T-helper 1 cell treated with Interleukin-12 subunit alpha and Interleukin-12 subunit beta and Interleukin-4 antibody, amounts not matched to agents 30 ng/mL and 1 ng/mL, for 36 hours (primary cell): ENCODE measurements around the gene ZRANB1. TPM values are rescaled to one million over a fixed set of nuclear protein-coding genes. Genes with fewer than 3 reads are reported as not detected.

ENCODE experiments used
- intact Hi-C: fragments of 100-400 bp; cut with micrococcal nuclease; formaldehyde crosslinking; loops from one replicate; pipeline ENCODE4 v1.15.1; 2024
- total RNA-seq: library from RNA; stranded (reverse); gene quantifications from 2 replicates; pipeline ENCODE4 v1.2.3, GENCODE V29; 2022

Gene ZRANB1
- total RNA-seq, 1 donor from 2014 or later: 13.3 TPM

- intact Hi-C loops: no loop called here
Measured at GRCh38 chr10:125033146-125033924, 91.4 kb downstream of the ZRANB1 start.

- intact Hi-C loops: no loop called here
Measured at GRCh38 chr10:125034675-125035074, 92.8 kb downstream of the ZRANB1 start.

GRCh38 chr10:125035136-125035535, 93.2 kb downstream of the ZRANB1 start:
- intact Hi-C loops: no loop called here

- intact Hi-C loops: no loop called here
Measured at GRCh38 chr10:125035588-125036295, 93.8 kb downstream of the ZRANB1 start.

- intact Hi-C loops: no loop called here
Measured at GRCh38 chr10:125037145-125037877, 95.4 kb downstream of the ZRANB1 start.

Other genes with a start within 250 kb of the ZRANB1 start
- gene FAM53B, start 197.7 kb upstream of the ZRANB1 start, total RNA-seq: 35.0 and 38.1 TPM in 2 replicates
- 21.0 and 21.6 TPM in 2 replicates for gene EEF1AKMT2, start 150.2 kb upstream of the ZRANB1 start, total RNA-seq
- 17.5 and 18.8 TPM in 2 replicates for gene ABRAXAS2, start 140.3 kb upstream of the ZRANB1 start, total RNA-seq
- 0.39 TPM in 2 replicates for gene CTBP2, start 218.4 kb downstream of the ZRANB1 start, total RNA-seq